GM23338 (cell line): ENCODE results near the gene P3H4. TPM values are rescaled to one million over a fixed set of nuclear protein-coding genes. Genes with fewer than 3 reads are reported as not detected.

Source experiments
- JUNB ChIP-seq: IDR thresholded peaks from one replicate; pipeline ENCODE4 v1.6.1; 2016; ENCODE audit warnings: antibody characterized with exemption; ENCODE audit not compliant: unreplicated experiment
- STAT1 ChIP-seq: IDR thresholded peaks from one replicate; pipeline ENCODE4 v1.6.1; 2016; ENCODE audit warnings: antibody characterized with exemption; ENCODE audit not compliant: unreplicated experiment
- ZNF114 ChIP-seq: fragments of 250-450 bp; sonication (Bioruptor Pico); IDR thresholded peaks from 2 replicates; pipeline ENCODE4 v1.5.0; 2020; ENCODE audit warnings: mild to moderate bottlenecking, moderate library complexity
- ZNF331 ChIP-seq: fragments of 250-450 bp; sonication (Bioruptor Pico); IDR thresholded peaks from 2 replicates; pipeline ENCODE4 v1.5.0; 2020; ENCODE audit warnings: low read depth, mild to moderate bottlenecking, moderate library complexity
- polyA plus RNA-seq: library from polyadenylated mRNA; unstranded; fragments of >200 nt; fragmentation: Nextera tagmentation; extraction: Ambion mirVana; gene quantifications from 2 replicates; pipeline ENCODE4 v1.2.1, GENCODE V29; 2016
- total RNA-seq: library from RNA; depleted of rRNA; stranded (reverse); fragments of >200 nt; shearing (Covaris generic); gene quantifications from 2 replicates; pipeline ENCODE4 v1.2.3, GENCODE V29; 2014
- TF ChIP-seq, protein P1 (sequence below): fragments of 250-450 bp; sonication (Bioruptor Pico); IDR thresholded peaks from 2 replicates; pipeline ENCODE4 v1.5.0; 2020; ENCODE audit warnings: mild to moderate bottlenecking, moderate library complexity
- TF ChIP-seq, protein P2 (sequence below): IDR thresholded peaks from one replicate; pipeline ENCODE4 v1.6.1; 2018; ENCODE audit warnings: antibody characterized with exemption; ENCODE audit not compliant: unreplicated experiment
- TF ChIP-seq, protein P3 (sequence below): IDR thresholded peaks from 2 replicates; pipeline ENCODE4 v1.6.1; 2016; ENCODE audit warnings: antibody characterized with exemption

The P3H4 gene
- total and polyA plus RNA-seq, 2 experiments from 2014 or later: 16.0 to 33.3 TPM

DNA sequence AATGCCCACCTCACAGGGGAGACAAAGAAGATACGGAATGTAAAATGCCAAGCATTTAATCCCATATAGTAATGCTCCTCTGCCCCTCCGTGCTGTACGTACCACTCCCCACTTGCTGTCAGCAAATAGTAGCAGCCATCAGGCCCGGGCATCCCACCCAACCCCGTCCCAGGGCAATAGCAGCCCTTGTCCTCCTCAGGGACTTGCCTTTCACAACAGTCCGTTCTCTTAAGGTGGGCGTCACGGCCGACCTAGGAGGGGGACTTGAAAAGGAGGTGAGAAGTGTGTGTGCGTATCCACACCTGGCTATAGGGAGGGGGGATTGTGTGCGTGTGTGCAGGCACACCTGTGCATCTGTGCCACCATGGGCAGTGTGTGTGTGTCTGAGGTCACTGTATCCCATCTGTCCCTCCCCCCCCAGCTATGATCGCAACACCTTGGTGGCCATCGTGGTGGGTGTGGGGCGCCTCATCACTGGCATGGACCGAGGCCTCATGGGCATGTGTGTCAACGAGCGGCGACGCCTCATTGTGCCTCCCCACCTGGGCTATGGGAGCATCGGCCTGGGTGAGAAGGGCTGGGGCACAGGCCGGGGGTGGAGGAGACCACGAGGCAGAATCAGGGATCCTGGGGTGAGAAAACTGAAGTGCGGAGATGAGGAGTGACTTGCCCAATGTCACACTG lies 5.0 kb upstream of the P3H4 start (continued):
- TF ChIP-seq, protein P1, sequence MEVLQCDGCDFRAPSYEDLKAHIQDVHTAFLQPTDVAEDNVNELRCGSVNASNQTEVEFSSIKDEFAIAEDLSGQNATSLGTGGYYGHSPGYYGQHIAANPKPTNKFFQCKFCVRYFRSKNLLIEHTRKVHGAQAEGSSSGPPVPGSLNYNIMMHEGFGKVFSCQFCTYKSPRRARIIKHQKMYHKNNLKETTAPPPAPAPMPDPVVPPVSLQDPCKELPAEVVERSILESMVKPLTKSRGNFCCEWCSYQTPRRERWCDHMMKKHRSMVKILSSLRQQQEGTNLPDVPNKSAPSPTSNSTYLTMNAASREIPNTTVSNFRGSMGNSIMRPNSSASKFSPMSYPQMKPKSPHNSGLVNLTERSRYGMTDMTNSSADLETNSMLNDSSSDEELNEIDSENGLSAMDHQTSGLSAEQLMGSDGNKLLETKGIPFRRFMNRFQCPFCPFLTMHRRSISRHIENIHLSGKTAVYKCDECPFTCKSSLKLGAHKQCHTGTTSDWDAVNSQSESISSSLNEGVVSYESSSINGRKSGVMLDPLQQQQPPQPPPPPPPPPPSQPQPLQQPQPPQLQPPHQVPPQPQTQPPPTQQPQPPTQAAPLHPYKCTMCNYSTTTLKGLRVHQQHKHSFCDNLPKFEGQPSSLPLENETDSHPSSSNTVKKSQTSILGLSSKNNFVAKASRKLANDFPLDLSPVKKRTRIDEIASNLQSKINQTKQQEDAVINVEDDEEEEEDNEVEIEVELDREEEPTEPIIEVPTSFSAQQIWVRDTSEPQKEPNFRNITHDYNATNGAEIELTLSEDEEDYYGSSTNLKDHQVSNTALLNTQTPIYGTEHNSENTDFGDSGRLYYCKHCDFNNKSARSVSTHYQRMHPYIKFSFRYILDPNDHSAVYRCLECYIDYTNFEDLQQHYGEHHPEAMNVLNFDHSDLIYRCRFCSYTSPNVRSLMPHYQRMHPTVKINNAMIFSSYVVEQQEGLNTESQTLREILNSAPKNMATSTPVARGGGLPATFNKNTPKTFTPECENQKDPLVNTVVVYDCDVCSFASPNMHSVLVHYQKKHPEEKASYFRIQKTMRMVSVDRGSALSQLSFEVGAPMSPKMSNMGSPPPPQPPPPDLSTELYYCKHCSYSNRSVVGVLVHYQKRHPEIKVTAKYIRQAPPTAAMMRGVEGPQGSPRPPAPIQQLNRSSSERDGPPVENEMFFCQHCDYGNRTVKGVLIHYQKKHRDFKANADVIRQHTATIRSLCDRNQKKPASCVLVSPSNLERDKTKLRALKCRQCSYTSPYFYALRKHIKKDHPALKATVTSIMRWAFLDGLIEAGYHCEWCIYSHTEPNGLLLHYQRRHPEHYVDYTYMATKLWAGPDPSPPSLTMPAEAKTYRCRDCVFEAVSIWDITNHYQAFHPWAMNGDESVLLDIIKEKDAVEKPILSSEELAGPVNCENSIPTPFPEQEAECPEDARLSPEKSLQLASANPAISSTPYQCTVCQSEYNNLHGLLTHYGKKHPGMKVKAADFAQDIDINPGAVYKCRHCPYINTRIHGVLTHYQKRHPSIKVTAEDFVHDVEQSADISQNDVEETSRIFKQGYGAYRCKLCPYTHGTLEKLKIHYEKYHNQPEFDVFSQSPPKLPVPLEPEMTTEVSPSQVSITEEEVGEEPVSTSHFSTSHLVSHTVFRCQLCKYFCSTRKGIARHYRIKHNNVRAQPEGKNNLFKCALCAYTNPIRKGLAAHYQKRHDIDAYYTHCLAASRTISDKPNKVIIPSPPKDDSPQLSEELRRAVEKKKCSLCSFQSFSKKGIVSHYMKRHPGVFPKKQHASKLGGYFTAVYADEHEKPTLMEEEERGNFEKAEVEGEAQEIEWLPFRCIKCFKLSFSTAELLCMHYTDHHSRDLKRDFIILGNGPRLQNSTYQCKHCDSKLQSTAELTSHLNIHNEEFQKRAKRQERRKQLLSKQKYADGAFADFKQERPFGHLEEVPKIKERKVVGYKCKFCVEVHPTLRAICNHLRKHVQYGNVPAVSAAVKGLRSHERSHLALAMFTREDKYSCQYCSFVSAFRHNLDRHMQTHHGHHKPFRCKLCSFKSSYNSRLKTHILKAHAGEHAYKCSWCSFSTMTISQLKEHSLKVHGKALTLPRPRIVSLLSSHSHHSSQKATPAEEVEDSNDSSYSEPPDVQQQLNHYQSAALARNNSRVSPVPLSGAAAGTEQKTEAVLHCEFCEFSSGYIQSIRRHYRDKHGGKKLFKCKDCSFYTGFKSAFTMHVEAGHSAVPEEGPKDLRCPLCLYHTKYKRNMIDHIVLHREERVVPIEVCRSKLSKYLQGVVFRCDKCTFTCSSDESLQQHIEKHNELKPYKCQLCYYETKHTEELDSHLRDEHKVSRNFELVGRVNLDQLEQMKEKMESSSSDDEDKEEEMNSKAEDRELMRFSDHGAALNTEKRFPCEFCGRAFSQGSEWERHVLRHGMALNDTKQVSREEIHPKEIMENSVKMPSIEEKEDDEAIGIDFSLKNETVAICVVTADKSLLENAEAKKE: no peak
- TF ChIP-seq STAT1: no peak
- TF ChIP-seq, protein P2, sequence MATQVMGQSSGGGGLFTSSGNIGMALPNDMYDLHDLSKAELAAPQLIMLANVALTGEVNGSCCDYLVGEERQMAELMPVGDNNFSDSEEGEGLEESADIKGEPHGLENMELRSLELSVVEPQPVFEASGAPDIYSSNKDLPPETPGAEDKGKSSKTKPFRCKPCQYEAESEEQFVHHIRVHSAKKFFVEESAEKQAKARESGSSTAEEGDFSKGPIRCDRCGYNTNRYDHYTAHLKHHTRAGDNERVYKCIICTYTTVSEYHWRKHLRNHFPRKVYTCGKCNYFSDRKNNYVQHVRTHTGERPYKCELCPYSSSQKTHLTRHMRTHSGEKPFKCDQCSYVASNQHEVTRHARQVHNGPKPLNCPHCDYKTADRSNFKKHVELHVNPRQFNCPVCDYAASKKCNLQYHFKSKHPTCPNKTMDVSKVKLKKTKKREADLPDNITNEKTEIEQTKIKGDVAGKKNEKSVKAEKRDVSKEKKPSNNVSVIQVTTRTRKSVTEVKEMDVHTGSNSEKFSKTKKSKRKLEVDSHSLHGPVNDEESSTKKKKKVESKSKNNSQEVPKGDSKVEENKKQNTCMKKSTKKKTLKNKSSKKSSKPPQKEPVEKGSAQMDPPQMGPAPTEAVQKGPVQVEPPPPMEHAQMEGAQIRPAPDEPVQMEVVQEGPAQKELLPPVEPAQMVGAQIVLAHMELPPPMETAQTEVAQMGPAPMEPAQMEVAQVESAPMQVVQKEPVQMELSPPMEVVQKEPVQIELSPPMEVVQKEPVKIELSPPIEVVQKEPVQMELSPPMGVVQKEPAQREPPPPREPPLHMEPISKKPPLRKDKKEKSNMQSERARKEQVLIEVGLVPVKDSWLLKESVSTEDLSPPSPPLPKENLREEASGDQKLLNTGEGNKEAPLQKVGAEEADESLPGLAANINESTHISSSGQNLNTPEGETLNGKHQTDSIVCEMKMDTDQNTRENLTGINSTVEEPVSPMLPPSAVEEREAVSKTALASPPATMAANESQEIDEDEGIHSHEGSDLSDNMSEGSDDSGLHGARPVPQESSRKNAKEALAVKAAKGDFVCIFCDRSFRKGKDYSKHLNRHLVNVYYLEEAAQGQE: no peak
- TF ChIP-seq, protein P3, sequence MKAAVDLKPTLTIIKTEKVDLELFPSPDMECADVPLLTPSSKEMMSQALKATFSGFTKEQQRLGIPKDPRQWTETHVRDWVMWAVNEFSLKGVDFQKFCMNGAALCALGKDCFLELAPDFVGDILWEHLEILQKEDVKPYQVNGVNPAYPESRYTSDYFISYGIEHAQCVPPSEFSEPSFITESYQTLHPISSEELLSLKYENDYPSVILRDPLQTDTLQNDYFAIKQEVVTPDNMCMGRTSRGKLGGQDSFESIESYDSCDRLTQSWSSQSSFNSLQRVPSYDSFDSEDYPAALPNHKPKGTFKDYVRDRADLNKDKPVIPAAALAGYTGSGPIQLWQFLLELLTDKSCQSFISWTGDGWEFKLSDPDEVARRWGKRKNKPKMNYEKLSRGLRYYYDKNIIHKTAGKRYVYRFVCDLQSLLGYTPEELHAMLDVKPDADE: no peak
- TF ChIP-seq ZNF331 (CRISPR knock-in tag): no peak
- no peak for TF ChIP-seq ZNF114 (CRISPR knock-in tag)
- no peak for TF ChIP-seq JUNB
